Activated CD4-positive, alpha-beta T cell treated with anti-CD3 and anti-CD28 coated beads, Interleukin-2, amount 10 ng/mL, durations not matched to agents 24 days and 14 days (primary cell): ENCODE measurements around the gene ANTKMT. TPM values are rescaled to one million over a fixed set of nuclear protein-coding genes. Genes with fewer than 3 reads are reported as not detected.

Experiments
- DNase-seq: peaks from one replicate; pipeline ENCODE4 v3.0.0; 2022
- H3K27ac Mint-ChIP-seq: one replicate; pipeline ENCODE4 v1.8.0; 2022; ENCODE audit warnings: mild to moderate bottlenecking, mixed read lengths
- H3K27me3 Mint-ChIP-seq: one replicate; pipeline ENCODE4 v1.8.0; 2022; ENCODE audit warnings: mixed read lengths
- H3K36me3 Mint-ChIP-seq: one replicate; pipeline ENCODE4 v1.8.0; 2022; ENCODE audit warnings: low read depth, mild to moderate bottlenecking, mixed read lengths
- H3K4me1 Mint-ChIP-seq: one replicate; pipeline ENCODE4 v1.8.0; 2021; ENCODE audit warnings: mixed read lengths
- H3K4me3 Mint-ChIP-seq: one replicate; pipeline ENCODE4 v1.8.0; 2022; ENCODE audit warnings: mild to moderate bottlenecking, moderate library complexity, mixed read lengths
- H3K9me3 Mint-ChIP-seq: one replicate; pipeline ENCODE4 v1.8.0; 2021; ENCODE audit warnings: mixed read lengths
- intact Hi-C: fragments of 100-400 bp; cut with micrococcal nuclease; formaldehyde crosslinking; loops from one replicate; pipeline ENCODE4 v1.15.1; 2023
- total RNA-seq: library from RNA; stranded (reverse); gene quantifications from 2 replicates; pipeline ENCODE4 v1.2.3, GENCODE V29; 2022

Gene ANTKMT
- total RNA-seq, 1 donor from 2014 or later: 38.5 TPM

- Mint-ChIP-seq H3K4me1 (no peaks in the 10 kb centered on the region), H3K27me3 (no peaks in the 10 kb centered on the region), H3K36me3 (no peaks in the 10 kb centered on the region), H3K27ac (no peak overlapping the region), H3K9me3 (no peaks in the 10 kb centered on the region), H3K4me3 (no peak overlapping the region)
- no peak for DNase-seq
- intact Hi-C loops: no loop called here
Measured at GRCh38 chr16:765488-765865, 44.5 kb downstream of the ANTKMT start.

DNA sequence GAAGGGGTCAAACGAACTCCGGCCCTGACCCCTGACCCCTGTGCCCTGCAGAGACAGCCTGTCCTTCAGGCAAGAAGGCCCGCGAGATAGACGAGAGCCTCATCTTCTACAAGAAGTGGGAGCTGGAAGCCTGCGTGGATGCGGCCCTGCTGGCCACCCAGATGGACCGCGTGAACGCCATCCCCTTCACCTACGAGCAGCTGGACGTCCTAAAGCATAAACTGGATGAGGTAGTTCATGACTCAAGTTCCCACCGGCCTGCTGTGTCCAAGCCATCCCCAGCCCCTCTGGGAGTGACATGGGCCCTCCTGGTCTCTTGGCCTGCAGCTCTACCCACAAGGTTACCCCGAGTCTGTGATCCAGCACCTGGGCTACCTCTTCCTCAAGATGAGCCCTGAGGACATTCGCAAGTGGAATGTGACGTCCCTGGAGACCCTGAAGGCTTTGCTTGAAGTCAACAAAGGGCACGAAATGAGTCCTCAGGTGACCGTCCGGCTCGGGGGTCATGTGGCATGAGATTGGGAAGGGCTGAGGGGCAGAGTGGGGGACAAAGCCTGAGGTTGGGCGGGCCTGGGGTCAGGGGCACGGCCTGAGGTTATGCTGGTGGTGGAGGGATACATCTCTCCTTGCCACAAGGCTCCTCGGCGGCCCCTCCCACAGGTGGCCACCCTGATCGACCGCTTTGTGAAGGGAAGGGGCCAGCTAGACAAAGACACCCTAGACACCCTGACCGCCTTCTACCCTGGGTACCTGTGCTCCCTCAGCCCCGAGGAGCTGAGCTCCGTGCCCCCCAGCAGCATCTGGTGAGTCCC is 45.3 kb downstream of the ANTKMT start:
- no peaks in the 10 kb centered on the region for H3K4me1 Mint-ChIP-seq
- no peaks in the 10 kb centered on the region for H3K27me3 Mint-ChIP-seq
- no peak overlapping the region for H3K4me3 Mint-ChIP-seq
- intact Hi-C loops: no loop called here
- no peaks in the 10 kb centered on the region for H3K9me3 Mint-ChIP-seq
- H3K27ac Mint-ChIP-seq: no peak overlapping the region
- no peak for DNase-seq
- no peaks in the 10 kb centered on the region for H3K36me3 Mint-ChIP-seq

- no peaks in the 10 kb centered on the region for H3K9me3 Mint-ChIP-seq
- H3K4me1 Mint-ChIP-seq: no peaks in the 10 kb centered on the region
- no peaks in the 10 kb centered on the region for H3K36me3 Mint-ChIP-seq
- intact Hi-C loops: no loop called here
- no peak overlapping the region for H3K4me3 Mint-ChIP-seq
- no peaks in the 10 kb centered on the region for H3K27me3 Mint-ChIP-seq
- DNase-seq: no peak
- no peak overlapping the region for H3K27ac Mint-ChIP-seq
Measured at GRCh38 chr16:766820-767640, 46.1 kb downstream of the ANTKMT start.

DNA sequence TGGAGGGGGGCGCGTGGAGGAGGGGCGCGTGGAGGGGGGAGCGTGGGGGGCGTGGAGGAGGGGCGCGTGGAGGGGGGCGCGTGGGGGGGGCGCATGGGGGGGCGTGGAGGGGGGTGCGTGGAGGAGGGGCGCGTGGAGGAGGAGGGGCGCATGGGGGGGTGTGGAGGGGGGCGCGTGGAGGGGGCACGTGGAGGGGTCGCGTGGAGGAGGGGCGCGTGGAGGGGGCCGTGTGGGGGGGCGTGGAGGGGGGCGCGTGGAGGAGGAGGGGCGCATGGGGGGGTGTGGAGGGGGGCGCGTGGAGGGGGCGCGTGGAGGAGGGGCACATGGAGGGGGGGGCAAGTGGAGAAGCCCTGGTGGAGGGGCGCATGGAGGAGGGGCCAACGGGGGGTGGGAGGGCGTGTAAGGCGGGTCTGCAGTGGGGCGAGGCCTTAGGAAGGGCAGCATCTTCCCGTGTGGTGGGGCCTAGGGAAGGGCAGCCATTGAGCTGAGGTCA is 46.8 kb downstream of the ANTKMT start:
- Mint-ChIP-seq H3K9me3 (no peaks in the 10 kb centered on the region), H3K36me3 (no peaks in the 10 kb centered on the region), H3K27ac (no peak overlapping the region), H3K4me1 (no peaks in the 10 kb centered on the region), H3K27me3 (no peaks in the 10 kb centered on the region), H3K4me3 (no peak overlapping the region)
- intact Hi-C loops: no loop called here
- no peak for DNase-seq

DNA sequence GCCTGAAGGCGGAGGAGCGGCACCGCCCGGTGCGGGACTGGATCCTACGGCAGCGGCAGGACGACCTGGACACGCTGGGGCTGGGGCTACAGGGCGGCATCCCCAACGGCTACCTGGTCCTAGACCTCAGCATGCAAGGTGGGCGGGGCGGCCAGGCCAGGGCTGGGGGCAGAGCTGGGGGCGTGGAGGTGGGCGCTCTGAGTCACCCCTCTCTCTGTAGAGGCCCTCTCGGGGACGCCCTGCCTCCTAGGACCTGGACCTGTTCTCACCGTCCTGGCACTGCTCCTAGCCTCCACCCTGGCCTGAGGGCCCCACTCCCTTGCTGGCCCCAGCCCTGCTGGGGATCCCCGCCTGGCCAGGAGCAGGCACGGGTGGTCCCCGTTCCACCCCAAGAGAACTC is 47.5 kb downstream of the ANTKMT start:
- no peaks in the 10 kb centered on the region for H3K4me1 Mint-ChIP-seq
- no peak for DNase-seq
- H3K4me3 Mint-ChIP-seq: no peak overlapping the region
- intact Hi-C loops: no loop called here
- H3K9me3 Mint-ChIP-seq: no peaks in the 10 kb centered on the region
- no peaks in the 10 kb centered on the region for H3K36me3 Mint-ChIP-seq
- H3K27me3 Mint-ChIP-seq: no peaks in the 10 kb centered on the region
- no peak overlapping the region for H3K27ac Mint-ChIP-seq

DNA sequence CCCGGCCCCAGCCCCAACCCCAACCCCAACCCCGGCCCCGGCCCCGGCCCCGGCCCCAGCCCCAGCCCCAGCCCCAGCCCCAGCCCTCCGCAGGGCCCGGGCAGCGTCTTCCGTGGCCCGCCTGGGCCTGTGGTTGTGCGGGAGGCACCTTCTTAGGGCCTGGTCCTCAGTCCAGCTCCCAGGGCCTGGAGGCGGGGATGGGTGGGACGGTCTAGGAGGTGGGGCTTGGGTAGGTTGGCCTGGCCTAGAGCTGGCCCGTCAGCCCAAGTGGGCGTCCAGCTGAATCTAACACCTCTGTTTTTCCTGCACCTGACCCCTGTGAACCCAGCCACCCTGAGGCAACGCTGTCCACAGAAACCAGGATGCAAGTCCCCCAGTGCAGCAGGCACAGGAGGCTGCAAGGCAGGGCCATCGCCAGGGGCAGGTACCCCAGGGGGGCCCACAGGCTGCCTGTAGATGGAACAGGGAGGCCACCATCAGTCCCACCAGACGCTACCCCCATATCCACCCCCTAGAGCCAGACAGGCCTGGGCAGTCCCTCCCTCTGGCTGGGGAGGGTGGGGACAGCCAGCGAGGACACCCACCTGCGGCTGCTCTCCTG is 48.3 kb downstream of the ANTKMT start:
- DNase-seq: no peak
- H3K27me3 Mint-ChIP-seq: no peaks in the 10 kb centered on the region
- intact Hi-C loops: no loop called here
- H3K4me1 Mint-ChIP-seq: no peaks in the 10 kb centered on the region
- no peak overlapping the region for H3K4me3 Mint-ChIP-seq
- H3K9me3 Mint-ChIP-seq: no peaks in the 10 kb centered on the region
- no peak overlapping the region for H3K27ac Mint-ChIP-seq
- H3K36me3 Mint-ChIP-seq: no peaks in the 10 kb centered on the region

- Mint-ChIP-seq H3K9me3 (no peaks in the 10 kb centered on the region), H3K4me3 (no peak overlapping the region), H3K36me3 (no peaks in the 10 kb centered on the region), H3K4me1 (no peaks in the 10 kb centered on the region), H3K27me3 (no peaks in the 10 kb centered on the region), H3K27ac (no peak overlapping the region)
- no peak for DNase-seq
- intact Hi-C loops: no loop called here
Measured at GRCh38 chr16:769934-770333, 49.0 kb downstream of the ANTKMT start.

- no peaks in the 10 kb centered on the region for H3K4me1 Mint-ChIP-seq
- H3K9me3 Mint-ChIP-seq: no peaks in the 10 kb centered on the region
- H3K4me3 Mint-ChIP-seq: no peak overlapping the region
- intact Hi-C loops: no loop called here
- DNase-seq: no peak
- no peaks in the 10 kb centered on the region for H3K27me3 Mint-ChIP-seq
- H3K27ac Mint-ChIP-seq: no peak overlapping the region
- H3K36me3 Mint-ChIP-seq: no peaks in the 10 kb centered on the region
Measured at GRCh38 chr16:770411-770810, 49.5 kb downstream of the ANTKMT start.

Other genes starting within 250 kb of the ANTKMT start
- 121 and 124 TPM in 2 replicates for gene CAPN15, start 193.4 kb upstream of the ANTKMT start, total RNA-seq
- not detected in 2 replicates for gene PRR35, start 160.8 kb upstream of the ANTKMT start, total RNA-seq
- 1.1 TPM in 2 replicates for gene NHLRC4, start 154.1 kb upstream of the ANTKMT start, total RNA-seq
- gene PIGQ, start 151.2 kb upstream of the ANTKMT start, total RNA-seq: 43.2 and 50.3 TPM in 2 replicates
- gene RAB40C, start 131.1 kb upstream of the ANTKMT start, total RNA-seq: 12.5 and 16.5 TPM in 2 replicates
- gene WFIKKN1, start 90.2 kb upstream of the ANTKMT start, total RNA-seq: 0.44 and 0.45 TPM in 2 replicates
- 146 and 153 TPM in 2 replicates for gene METTL26, start 84.8 kb upstream of the ANTKMT start, total RNA-seq
- 71.2 and 73.0 TPM in 2 replicates for gene MCRIP2, start 79.3 kb upstream of the ANTKMT start, total RNA-seq
- gene WDR90, start 71.8 kb upstream of the ANTKMT start, total RNA-seq: 99.9 and 111 TPM in 2 replicates
- 172 and 183 TPM in 2 replicates for gene RHOT2, start 53.0 kb upstream of the ANTKMT start, total RNA-seq
- 1.1 and 1.2 TPM in 2 replicates for gene RHBDL1, start 45.5 kb upstream of the ANTKMT start, total RNA-seq
- 90.2 and 93.8 TPM in 2 replicates for gene STUB1, start 40.7 kb upstream of the ANTKMT start, total RNA-seq
- gene JMJD8, start 36.8 kb upstream of the ANTKMT start, total RNA-seq: 60.3 and 61.1 TPM in 2 replicates
- 22.4 and 24.1 TPM in 2 replicates for gene WDR24, start 30.7 kb upstream of the ANTKMT start, total RNA-seq
- gene FBXL16, start 15.3 kb upstream of the ANTKMT start, total RNA-seq: 6.4 and 6.8 TPM in 2 replicates
- gene METRN, start 6.0 kb upstream of the ANTKMT start, total RNA-seq: 27.7 and 30.2 TPM in 2 replicates
- gene CCDC78, start 5.3 kb downstream of the ANTKMT start, total RNA-seq: 6.9 and 8.0 TPM in 2 replicates
- gene HAGHL, start 6.0 kb downstream of the ANTKMT start, total RNA-seq: 13.1 and 20.9 TPM in 2 replicates
- 39.5 and 42.5 TPM in 2 replicates for gene CIAO3, start 19.9 kb downstream of the ANTKMT start, total RNA-seq
- gene MSLN, start 39.6 kb downstream of the ANTKMT start, total RNA-seq: not detected in 2 replicates
- 43.9 and 45.0 TPM in 2 replicates for gene RPUSD1, start 67.2 kb downstream of the ANTKMT start, total RNA-seq
- gene CHTF18, start 67.5 kb downstream of the ANTKMT start, total RNA-seq: 141 and 147 TPM in 2 replicates
- not detected in 2 replicates for gene GNG13, start 79.6 kb downstream of the ANTKMT start, total RNA-seq
- 10.4 and 11.9 TPM in 2 replicates for gene LMF1, start 249.8 kb downstream of the ANTKMT start, total RNA-seq